Superior temporal gyrus (tissue), 1 donor: ENCODE results near the gene L1TD1.
"Not testable (repeated sequence)": the region's sequence is repeated elsewhere in the genome, so short reads cannot be mapped to it uniquely, and the experiment has no call there.

Experiments
- DNase-seq: peaks from one replicate; pipeline ENCODE4 v3.0.0-alpha.2; 2016; ENCODE audit errors: extremely low spot score

The L1TD1 gene

GRCh38 chr1:62234688-62235087, 40.0 kb downstream of the L1TD1 start:
- DNase-seq = no peak

- DNase-seq = no peak
Measured at GRCh38 chr1:62235576-62235975, 40.9 kb downstream of the L1TD1 start.

GRCh38 chr1:62237361-62237760, 42.7 kb downstream of the L1TD1 start:
- DNase-seq = no peak

- no peak for DNase-seq
Measured at GRCh38 chr1:62237950-62238374, 43.3 kb downstream of the L1TD1 start.

GRCh38 chr1:62238507-62238906, 43.9 kb downstream of the L1TD1 start:
- DNase-seq = no peak

GRCh38 chr1:62239652-62240403, 45.2 kb downstream of the L1TD1 start:
- DNase-seq = not testable (repeated sequence)

GRCh38 chr1:62240651-62241370, 46.2 kb downstream of the L1TD1 start:
- no peak for DNase-seq

GRCh38 chr1:62241371-62242131, 46.9 kb downstream of the L1TD1 start:
- DNase-seq = no peak

GRCh38 chr1:62244380-62244779, 49.7 kb downstream of the L1TD1 start:
- not testable (repeated sequence) for DNase-seq

GRCh38 chr1:62245201-62245600, 50.6 kb downstream of the L1TD1 start:
- DNase-seq = no peak

GRCh38 chr1:62247391-62248168, 52.9 kb downstream of the L1TD1 start:
- DNase-seq = no peak

- no peak for DNase-seq
Measured at GRCh38 chr1:62250126-62250726, 55.6 kb downstream of the L1TD1 start.

GRCh38 chr1:62259551-62259950, 64.9 kb downstream of the L1TD1 start:
- no peak for DNase-seq

GRCh38 chr1:62260688-62261087, 66.0 kb downstream of the L1TD1 start:
- no peak for DNase-seq
